ENCODE data around the gene DIPK1B.

Gene DIPK1B

DNA sequence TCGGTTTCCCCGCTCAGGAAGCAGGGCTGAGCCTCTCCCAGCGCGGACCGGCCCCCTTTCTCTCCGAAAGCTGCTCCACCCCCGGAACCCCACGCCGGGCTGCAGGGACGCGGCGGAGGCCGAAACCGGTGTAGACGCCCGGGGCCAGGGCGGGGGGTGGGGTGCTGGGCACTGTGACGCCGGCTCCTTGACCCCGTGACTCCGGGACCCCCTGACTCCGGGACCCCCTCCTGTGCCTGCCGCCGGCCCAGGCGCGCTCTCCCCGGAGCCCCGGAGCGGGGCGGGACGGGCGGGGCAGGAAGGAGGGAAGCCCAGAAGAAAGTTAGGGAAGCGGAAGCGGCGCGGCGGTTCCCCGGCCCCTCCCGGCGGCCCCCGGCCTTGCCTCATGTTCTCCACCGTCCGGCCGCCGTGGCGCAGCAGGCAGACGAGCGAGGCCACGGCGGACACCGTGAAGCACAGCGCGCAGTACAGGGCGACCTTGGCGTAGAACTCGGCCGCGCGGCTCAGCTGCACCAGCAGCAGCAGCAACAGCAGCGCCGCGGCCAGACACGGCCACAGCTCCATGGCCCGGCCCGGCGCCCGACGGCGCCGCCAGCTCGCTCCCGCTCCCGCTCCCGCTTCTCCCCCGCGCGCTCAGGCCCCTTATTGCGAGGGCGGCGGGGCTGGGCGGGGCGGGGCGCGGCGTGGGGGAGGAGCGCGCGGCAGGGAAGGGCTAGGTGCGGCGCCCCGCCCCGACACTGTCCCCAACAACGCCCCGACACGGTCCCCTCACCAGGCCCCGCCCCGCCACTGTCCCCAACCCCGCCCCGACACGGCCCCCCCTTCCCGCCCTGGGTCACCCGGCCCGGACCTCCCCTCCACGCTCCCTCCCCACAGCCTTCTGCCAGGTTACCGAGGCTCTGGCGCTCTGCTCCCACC lies 25.3 kb upstream of the DIPK1B start, which contains the start of gene AGPAT2:
TSS of gene AGPAT2 (minus strand) at position 664 of the 918 bp plus-strand sequence. CDS start at position 564, 100 bp downstream.
- peak; percentile 64 for DNase-seq

DNA sequence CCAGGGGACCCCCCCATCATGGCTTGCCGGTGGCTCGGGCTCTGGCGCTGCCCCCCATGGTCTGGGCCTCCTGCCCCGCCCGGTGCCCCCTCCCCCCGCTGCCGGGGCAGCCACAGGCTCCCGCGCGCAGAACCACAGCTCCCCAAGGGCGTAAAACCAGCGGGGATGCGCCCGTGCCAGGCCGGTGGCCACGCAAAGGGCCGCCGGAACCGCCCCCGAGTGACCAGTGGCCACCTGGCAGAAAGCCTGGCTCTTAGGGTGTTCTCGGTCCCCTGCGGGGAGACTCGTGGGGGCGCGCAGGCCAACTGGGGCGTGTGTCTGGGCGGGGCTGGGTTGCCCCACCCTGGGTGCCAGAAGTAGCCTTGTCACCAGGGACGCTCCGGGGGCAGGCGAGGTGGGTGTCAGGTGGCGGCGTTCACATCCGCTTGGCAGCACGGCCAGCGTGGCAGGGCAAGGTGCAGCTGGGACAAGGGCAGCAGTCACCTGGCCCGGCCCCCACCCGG lies 24.6 kb upstream of the DIPK1B start:
- DNase-seq: no peak

DNA sequence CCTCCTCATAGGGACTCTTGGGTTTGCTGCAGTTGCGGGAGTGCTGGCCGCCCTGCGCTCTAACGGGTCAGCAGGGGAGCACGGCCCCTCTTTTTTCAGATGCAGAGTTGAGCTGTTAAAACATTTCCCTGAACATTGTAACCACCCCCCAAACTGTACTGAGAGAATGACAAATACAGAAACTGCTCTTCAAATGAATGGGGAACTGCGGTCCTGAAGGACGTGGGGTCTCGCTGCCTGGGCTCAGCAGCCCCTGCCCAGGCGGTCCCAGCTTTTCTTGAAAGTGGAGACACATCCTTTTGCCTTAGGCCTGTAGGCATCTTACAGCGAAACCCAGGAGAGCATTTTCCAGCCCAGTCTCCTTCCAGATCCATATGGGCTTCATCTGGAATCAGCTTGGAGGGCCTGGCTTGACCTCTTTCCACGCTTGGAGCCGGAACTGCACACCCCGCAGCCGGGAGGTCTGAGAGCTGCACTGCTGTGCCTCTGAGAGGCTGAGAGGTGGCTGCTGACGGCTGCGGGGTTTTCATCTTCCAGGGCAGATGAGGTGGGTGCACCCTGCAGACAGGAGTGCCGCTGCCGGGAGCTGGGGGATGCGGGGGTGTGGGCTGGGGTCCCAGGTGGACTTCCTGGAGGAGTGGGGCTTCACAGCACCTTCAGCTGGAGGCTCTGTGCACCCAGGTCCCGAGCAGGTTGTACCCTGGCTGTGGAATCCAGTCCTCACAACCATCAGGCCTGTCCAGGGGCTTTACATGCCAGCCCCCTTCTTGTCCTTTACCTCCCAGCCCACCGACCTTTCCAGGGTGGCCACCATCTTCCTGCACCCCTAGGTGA lies 23.9 kb upstream of the DIPK1B start:
- no peak for DNase-seq

DNA sequence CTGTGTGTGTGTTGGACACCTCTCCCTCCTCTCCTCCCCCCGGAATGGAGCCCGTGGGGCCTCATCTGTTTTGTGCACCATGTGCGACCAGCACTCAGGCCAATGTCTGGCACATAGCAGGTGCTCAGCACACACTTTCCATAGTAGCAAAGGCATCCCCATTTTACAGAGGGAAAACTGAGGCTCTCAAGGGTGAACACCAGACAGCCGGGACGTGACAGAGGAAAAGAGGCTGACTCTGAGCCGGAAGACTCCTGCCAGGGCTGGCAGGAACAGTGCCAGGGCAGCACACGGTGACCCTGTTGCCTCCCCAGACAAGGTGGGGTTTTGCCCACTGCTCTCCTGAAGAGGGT lies 23.3 kb upstream of the DIPK1B start:
- no peak for DNase-seq

DNA sequence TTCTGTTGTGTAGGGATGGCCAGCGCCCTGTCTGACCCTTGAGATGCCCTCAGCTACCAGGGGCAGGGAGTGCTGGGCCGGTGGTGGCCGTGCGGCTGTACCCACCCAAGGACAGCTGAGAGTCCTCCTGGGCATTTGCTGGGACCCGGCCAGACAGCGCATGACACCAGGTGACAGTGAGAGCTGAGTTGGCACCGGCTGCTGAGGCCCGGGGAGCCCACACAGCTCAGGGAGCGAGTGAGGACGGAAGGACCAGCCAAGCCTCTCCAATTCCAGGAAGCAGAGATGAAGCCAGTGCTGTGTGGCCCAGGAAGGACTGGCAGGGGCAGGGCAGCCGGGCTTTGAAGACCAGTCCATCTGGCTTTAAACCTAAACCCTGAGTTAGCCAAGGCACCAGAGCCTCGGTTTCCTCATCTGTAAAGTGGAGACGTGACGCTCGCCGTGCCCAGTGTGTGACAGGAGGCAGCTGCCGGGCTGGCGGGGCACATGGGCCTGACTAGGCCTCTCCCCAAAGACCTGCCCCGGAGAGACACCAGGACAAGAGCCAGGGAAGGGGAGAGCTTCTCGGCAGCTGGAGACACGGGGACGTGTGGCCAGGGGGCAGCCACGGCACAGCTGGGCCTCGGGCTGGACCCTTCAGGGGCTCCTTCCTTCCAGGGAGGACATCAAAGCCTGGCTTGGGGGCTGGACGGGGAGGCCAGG lies 22.1 kb upstream of the DIPK1B start:
- no peak for DNase-seq

DNA sequence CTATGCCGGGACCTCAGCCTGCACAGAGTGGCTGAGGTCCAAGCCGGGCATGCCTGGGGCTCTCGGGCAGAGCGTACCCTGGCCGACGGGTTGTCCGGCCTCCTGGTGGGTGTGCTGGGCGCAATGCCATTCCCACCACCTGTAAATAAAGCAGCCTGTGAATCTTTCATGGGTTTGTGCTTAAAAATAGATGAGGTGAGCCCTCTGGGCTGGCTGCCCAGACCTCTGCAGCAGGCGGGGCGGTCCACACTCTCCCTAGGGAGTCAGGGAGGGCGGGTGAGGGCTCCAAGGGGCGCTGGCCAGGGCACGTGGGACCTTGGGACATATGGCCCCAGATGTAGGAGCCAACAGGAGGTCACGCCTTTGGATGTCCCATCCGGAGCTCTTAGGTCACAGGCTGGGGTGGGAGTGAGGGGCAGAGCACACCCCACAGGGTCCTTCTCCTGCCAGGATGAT lies 21.5 kb upstream of the DIPK1B start:
- DNase-seq: no peak

DNA sequence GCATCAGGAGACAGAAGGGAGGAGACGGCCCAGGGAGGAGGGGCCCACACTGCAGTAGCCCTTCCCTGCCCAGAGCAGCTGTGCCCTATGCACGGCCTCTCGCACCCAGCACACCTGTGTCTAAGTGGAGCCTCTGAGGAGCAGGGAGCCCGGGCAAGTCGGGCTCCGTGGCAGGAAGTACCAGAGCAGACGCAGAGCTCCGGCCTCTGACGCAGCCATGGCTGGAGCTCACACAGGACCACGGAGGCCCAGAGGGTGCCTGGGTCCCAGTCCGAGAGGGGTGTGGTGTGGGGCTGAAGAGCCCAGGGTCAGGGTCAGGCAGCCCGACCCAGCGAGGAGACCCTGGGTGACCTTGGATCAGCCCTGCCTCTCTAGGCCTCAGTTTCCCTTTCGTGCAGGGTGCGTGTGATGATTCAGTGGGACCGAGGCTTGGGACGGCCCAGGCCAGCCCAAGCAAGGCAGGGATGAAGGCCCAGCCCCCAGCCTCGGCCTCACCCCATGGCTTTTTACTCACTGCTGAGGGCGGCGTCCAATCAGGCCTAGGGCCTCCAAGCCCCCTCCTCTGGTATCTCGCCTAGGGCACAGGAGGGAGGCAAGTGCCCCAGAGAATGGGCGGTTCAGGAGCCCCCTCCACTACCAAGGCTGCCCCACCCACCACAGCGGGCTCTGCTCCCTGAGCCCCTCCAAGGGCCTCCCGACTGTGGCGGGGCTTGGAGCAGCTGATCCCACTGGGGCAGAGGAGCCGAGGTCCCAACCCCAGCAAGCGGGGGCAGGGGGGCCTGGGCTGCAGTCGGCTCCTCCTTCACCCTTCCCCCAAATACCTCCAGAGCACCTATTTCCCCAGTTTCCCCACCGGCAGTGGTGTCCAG lies 20.8 kb upstream of the DIPK1B start:
- DNase-seq: no peak

DNA sequence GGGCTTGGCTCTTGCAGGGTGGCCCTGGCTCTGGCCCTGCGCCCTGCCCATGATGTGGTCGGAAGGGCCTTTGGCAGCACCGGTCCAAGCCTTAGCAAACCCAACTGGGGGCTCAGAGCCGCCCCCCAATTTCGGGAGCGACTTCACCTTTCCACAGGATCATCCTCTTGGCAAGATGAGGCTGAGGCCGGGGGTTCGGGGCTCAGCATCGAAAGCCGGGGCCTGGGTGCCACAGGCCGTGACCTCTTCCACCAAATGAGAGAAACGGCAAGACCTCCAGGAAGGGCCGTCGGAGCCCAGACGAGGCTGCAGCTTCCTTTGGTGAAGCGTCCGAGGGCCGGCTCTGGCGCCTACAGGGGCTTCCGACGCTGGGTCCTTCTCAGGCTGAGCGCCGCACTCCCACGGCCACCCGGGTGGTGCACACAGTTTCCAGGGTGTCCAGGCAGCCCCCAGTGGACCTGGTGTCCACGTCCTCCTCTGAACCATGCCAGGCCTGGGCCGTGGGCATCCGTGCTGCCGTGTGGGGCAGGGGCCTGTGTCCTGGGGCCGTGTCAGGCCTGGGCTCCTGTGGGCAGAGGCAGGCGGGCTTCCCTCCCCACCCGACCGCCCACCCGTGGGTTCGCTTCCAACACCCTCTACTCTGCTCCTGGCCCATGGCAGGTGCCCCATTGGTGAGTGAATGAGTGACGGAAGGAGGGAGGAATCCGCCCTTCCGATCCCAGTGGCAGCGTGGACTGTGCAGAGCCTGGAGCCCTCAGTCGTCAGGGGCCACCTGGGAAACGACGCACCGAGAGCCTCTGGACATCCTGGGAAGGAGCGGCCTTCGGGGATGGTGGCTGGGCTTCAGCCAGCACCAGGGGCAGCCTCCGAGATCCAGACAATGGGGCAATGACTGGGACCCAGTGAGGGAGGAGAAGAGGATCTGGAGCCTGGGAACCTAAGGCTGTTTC lies 19.9 kb upstream of the DIPK1B start:
- no peak for DNase-seq

DNA sequence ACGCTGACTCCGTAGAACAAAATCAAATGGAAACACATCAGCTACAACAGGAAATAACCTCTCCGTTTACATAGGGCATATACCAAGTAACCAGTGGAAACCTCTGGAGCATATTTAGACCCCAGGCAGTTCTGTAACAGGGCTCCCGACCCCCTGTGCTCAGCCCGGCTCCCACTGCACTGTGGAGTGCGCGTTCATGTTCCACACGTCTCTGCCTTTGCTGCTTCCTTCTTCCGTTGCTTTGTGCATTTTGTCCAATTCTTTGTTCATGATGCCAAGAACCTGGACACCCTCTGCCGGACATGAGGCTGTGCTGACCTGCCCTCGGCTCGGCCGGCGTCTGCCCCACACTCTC lies 19.3 kb upstream of the DIPK1B start:
- no peak for DNase-seq

DNA sequence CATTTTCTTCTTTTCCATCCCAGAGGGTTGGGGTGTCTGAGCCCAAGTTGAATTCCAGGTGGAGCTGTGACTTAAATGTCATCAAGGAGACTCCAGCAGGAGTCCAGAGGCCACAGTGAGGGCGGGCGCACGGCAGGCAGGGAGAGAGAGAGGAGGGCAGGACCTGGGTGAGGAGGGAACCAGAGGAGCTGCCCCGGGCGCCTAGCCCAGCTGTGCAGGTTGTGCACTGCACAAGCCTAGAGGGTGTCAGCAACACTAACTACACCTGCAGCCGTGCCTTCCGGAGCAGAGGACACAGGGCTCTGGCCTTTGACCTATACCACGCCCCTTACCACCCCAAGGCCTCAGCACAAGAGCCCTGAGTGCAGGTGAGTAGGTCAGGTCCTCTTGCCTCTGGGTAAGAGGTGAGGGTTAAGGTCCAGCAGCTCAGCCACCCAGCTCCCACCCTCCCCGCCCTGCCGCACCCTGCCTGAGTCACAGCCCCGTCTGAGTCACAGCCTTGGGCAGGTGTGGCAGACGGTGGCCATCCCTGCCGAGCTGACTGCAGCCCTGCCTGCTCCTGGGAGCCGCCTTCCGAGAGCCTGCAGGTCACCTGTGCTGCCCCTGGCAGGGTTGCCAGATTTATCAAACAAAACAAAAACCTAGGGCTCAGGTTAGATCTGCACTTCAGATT lies 18.7 kb upstream of the DIPK1B start:
- DNase-seq: peak; percentile 11

DNA sequence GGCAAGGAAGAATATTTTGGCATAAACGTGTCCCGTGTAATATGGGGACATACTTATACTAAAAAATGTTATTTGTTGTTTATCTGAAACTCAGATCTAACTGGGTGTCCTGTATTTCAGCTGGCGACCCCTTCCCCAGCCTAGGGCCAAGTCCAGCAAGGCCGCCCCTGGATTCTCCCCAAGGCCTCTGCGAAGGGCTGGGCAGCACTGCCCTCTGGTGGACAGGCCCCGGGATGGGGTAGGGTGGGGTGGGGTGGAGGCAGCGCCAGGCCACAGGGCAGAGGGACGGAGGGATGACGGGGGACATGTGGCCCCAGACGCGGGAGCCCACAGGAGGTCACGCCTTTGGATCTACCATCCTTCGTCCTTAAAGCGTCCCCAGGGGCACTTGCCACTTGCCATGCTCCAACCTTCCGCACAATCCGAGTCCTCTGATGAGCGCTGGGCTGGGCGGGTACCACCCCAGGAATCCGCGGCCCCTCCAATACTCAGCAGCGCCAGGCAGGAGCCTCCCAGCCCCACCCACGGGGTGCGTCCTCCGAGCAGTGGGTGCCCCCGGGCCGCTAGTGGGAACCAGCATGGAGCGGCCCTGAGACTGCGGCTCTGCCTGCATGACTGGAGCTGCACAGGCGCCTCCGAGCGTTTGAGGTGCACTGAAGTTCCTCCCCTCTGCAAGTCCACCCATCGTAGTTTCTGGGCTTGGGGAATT lies 18.1 kb upstream of the DIPK1B start:
- peak; percentile 14 for DNase-seq

DNA sequence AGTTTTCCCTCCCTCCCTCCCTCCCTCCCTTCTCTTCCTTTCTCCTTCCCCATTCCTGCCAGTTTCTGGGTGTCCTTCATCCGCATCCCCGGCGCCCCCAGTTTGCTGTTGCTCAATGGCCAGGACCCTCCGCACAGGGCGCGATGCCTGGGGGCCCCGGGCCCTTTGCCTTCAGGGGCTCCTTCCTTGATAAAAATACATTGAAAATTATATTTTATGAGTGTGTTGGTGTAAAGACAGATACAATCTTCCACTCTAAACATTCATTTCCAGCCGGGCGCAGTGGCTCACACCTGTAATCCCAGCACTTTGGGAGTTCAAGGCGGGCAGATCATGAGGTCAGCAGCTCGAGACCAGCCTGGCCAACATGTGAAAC lies 17.5 kb upstream of the DIPK1B start:
- DNase-seq: no peak

DNA sequence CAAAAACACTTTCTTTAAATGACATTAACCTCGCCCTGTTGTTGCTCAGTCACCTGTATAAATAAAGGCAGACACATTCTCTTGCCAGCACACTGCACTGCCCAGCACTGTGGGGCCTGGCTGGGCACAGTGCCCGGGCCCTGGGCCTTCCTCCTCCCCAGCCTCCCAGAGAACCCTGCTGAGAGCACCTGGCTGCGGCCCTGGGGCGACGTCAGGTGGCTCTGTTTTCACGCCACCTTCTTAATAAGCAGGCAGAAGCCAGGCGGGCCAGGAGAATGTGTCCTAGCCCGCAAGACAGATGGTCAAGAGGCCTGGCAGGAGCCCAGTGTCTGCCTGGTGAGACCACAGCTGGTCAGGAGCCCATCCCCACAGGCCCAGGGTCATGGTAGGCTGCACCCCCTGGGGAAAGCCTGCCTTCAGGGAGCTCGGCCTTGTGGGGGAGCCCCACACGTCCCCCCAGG lies 16.9 kb upstream of the DIPK1B start:
- no peak for DNase-seq

DNA sequence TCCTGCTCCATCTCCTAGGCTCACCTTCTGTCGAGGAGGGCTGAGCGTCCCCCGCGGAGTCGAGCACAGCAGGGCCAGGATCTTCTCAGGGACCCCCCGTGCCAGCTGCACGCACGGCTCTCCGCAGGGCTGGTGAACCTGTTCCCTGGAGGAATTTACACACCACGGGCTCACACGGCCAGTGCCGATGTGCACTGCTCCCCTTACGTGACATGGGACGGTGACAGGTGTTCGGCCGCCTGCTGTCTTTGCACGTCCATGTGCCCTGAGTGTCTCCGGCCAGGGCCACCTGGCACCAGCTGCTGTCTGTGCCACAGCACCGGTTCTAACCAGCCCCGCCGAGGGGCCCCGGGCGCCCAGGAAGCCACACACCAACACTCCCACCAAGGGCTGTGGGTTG lies 16.4 kb upstream of the DIPK1B start:
- no peak for DNase-seq

DNA sequence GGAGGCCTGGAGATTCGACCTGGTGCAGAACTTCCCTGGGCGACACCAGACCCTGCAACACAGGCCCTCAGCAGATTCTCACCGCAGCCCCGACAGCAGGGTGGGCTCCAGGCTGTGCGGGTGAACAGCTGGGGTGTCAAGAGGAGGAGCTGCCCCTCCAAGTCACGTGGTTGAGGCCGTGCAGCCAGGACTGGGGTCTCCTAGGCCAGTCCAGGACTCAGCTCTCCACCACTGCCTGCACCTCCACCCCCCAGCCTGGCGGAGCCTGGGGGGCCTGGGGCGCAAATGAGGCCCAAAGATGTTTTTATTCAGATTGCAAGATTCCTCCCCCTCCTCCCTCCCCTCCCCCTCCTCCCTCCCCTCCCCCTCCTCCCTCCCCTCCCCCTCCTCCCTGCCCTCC lies 15.9 kb upstream of the DIPK1B start:
- no peak for DNase-seq

DNA sequence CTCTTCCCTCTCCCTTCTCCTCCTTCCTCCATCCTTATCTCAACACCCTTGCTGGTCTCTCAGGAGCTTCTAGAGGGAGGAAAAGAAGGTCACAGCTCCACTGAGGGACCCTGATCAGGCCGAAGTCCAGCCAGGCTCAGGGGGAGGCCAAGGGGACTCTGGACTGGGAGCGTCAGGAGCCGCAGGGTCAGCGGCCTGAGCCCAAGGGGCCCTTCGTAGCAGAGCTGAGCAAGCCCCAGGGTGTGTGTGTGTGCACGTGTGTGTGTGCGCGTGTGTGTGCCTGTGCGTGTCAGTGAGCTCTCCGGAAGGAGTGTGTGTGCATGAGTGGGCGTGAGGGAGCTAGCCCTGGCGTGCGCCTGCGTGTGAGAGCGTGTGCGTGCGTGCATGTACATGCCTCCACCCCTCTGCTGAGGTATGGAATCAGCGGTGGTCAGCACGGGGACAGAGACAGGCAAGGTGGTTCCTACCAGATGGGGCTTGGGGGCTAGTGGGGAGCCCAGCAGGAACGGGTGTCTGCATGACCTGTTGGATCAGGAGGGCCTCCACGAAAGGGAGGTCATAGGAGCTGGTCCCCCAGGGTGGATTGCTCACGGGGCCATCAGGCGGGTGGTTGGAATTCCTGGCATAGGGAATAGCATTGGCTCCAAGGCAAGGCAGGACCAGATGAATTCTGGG lies 15.1 kb upstream of the DIPK1B start:
- DNase-seq: no peak

DNA sequence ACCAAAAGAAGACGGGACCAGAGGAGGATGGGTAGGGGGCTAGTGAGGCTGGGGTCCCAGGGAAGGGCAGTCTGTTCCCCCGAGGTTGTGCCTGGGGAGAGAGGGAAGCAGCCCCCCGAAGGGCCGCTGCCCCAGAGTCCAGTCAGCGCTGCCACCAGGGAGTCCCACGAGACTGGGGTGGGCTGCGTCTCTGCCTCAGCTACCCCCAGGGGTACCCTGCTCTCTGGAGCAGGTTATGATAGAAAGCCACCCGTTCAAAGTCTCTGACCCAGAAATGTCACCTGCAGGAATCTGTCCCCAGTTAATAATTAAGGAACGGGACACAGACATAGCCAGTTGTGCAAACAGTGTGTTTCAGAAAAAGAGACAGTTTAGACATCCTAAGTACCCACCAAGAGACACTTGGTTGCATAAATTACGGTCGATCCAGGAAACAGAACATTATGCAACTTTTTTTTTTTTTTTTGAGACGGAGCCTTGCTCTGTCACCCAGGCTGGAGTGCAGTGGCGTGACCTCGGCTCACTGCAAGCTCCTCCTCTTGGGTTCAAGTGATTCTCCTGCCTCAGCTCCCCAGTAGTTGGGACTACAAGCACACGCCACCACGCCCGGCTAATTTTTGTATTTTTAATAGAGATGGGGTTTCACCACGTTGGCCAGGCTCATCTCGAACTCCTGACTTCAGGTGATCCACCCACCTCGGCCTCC lies 14.4 kb upstream of the DIPK1B start:
- no peak for DNase-seq

DNA sequence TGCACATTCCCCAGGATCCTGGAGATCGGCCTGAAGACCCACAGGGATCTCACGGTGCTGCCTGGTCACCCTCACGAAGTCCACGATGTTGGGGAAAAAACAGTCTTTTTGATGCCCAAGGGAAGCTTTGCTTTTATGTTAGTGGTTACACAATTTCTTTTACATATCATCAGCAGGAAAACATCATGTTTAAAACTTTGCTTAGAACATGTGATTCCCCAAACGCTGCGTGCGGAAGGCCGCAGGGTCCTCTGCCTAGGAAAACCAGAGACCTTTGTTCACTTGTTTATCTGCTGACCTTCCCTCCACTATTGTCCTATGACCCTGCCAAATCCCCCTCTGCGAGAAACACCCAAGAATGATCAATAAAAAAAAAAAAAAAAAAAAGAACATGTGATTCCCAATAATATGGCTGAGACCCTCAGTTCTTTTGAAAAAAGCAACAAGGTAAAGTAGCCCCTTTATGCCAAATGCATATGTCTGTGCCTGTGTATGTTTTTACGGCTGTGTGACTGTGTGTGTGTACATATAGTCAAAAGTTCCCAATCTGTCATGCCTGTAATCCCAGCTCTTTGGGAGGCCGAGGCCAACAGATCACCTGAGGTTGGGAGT lies 13.6 kb upstream of the DIPK1B start:
- DNase-seq: no peak

Data from activated naive CD4-positive, alpha-beta T cell treated with Interleukin-2 at 50 U/mL for 16 hours (primary cell).